WTC11 (cell line): ENCODE measurements around the gene NUP210. TPM values are rescaled to one million over a fixed set of nuclear protein-coding genes. Genes with fewer than 3 reads are reported as not detected.
A peak's percentile ranks its signal among the peaks of the same experiment; 100 is the strongest.

Experiments
- ATAC-seq: fragments of 200-7000 bp; cut with Tn5 transposase; 2 replicates; pipeline ENCODE4 v1.10.0; 2021; ENCODE audit warnings: mild to moderate bottlenecking, moderate library complexity
- CTCF ChIA-PET: fragments of 300-600 bp; sonication (Branson Sonifier 250); formaldehyde crosslinking; loops from one replicate; lab custom pipeline; 2021; ENCODE audit warnings: antibody characterized with exemption; lab: Charles Lee
- POLR2A ChIA-PET: fragments of 350-600 bp; sonication (Branson Sonifier 250); formaldehyde crosslinking; loops from one replicate; lab custom pipeline; 2021; ENCODE audit warnings: antibody characterized with exemption; lab: Charles Lee
- DNase-seq: peaks from one replicate; pipeline ENCODE4 v3.0.0; 2021; ENCODE audit warnings: low spot score
- H3K27ac Mint-ChIP-seq: 2 replicates; pipeline ENCODE4 v1.8.0; 2021; ENCODE audit warnings: mixed read lengths
- H3K27me3 Mint-ChIP-seq: 2 replicates; pipeline ENCODE4 v1.8.0; 2021; ENCODE audit warnings: low read depth, mild to moderate bottlenecking, moderate library complexity, mixed read lengths
- H3K36me3 Mint-ChIP-seq: 2 replicates; pipeline ENCODE4 v1.8.0; 2021; ENCODE audit warnings: mixed read lengths
- H3K4me1 Mint-ChIP-seq: 2 replicates; pipeline ENCODE4 v1.8.0; 2022; ENCODE audit warnings: mixed read lengths
- H3K4me3 Mint-ChIP-seq: 2 replicates; pipeline ENCODE4 v1.8.0; 2021; ENCODE audit warnings: mild to moderate bottlenecking, moderate library complexity, mixed read lengths
- H3K9me3 Mint-ChIP-seq: 2 replicates; pipeline ENCODE4 v1.8.0; 2021; ENCODE audit warnings: mixed read lengths
- ATF1 ChIP-seq: sonication (generic); formaldehyde crosslinking; IDR thresholded peaks from 2 replicates; pipeline ENCODE4 v1.8.1; 2023; ENCODE audit warnings: mild to moderate bottlenecking, moderate library complexity, missing genetic modification reagents
- ELF4 ChIP-seq: sonication (generic); formaldehyde crosslinking; IDR thresholded peaks from 2 replicates; pipeline ENCODE4 v1.8.1; 2022; ENCODE audit warnings: low read depth, mild to moderate bottlenecking, moderate library complexity, missing genetic modification reagents
- ERG ChIP-seq: fragments of 250-450 bp; sonication (Bioruptor Pico); IDR thresholded peaks from 2 replicates; pipeline ENCODE4 v1.8.0; 2021; ENCODE audit warnings: mild to moderate bottlenecking
- IRF2 ChIP-seq: sonication (generic); formaldehyde crosslinking; IDR thresholded peaks from 2 replicates; pipeline ENCODE4 v1.8.0; 2022; ENCODE audit warnings: low read depth, missing genetic modification reagents, borderline replicate concordance
- NR1H2 ChIP-seq: sonication (generic); formaldehyde crosslinking; IDR thresholded peaks from 2 replicates; pipeline ENCODE4 v1.9.0; 2021; ENCODE audit warnings: mild to moderate bottlenecking, moderate library complexity, missing genetic modification reagents
- OVOL2 ChIP-seq: fragments of 250-450 bp; sonication (Bioruptor Pico); IDR thresholded peaks from 2 replicates; pipeline ENCODE4 v1.9.0; 2021; ENCODE audit warnings: mild to moderate bottlenecking, borderline replicate concordance
- RORB ChIP-seq: fragments of 250-450 bp; sonication (Bioruptor Pico); IDR thresholded peaks from 2 replicates; pipeline ENCODE4 v1.9.0; 2021; ENCODE audit warnings: mild to moderate bottlenecking
- SMAD4 ChIP-seq: sonication (generic); formaldehyde crosslinking; IDR thresholded peaks from 2 replicates; pipeline ENCODE4 v1.8.0; 2022; ENCODE audit warnings: mild to moderate bottlenecking, missing genetic modification reagents
- SOX15 ChIP-seq: fragments of 250-450 bp; sonication (Bioruptor Pico); IDR thresholded peaks from 2 replicates; pipeline ENCODE4 v1.9.0; 2021; ENCODE audit warnings: mild to moderate bottlenecking
- SP1 ChIP-seq: sonication (generic); formaldehyde crosslinking; conservative IDR thresholded peaks from 2 replicates; pipeline ENCODE4 v1.8.1; 2022; ENCODE audit warnings: missing genetic modification reagents
- TCF7 ChIP-seq: sonication (generic); formaldehyde crosslinking; IDR thresholded peaks from 2 replicates; pipeline ENCODE4 v1.8.0; 2022; ENCODE audit warnings: mild to moderate bottlenecking, low read depth, missing genetic modification reagents, moderate library complexity
- ZNF232 ChIP-seq: sonication (generic); formaldehyde crosslinking; IDR thresholded peaks from 2 replicates; pipeline ENCODE4 v1.8.0; 2022; ENCODE audit warnings: mild to moderate bottlenecking, missing genetic modification reagents
- ZNF532 ChIP-seq: fragments of 250-450 bp; sonication (Bioruptor Pico); IDR thresholded peaks from 2 replicates; pipeline ENCODE4 v1.9.0; 2021; ENCODE audit warnings: mild to moderate bottlenecking, borderline replicate concordance
- total RNA-seq: library from RNA; stranded (reverse); gene quantifications from 3 replicates; pipeline ENCODE4 v1.2.3, GENCODE V29; 2021
- TF ChIP-seq, protein P1 (sequence below): sonication (generic); formaldehyde crosslinking; IDR thresholded peaks from 2 replicates; pipeline ENCODE4 v1.8.1; 2022; ENCODE audit warnings: low read depth, missing genetic modification reagents, borderline replicate concordance
- TF ChIP-seq, protein P2 (sequence below): fragments of 200-600 bp; IDR thresholded peaks from 2 replicates; pipeline ENCODE4 v1.8.0; 2022; ENCODE audit warnings: antibody characterized with exemption
- TF ChIP-seq, protein P3 (sequence below): sonication (generic); formaldehyde crosslinking; IDR thresholded peaks from 2 replicates; pipeline ENCODE4 v1.8.1; 2023; ENCODE audit warnings: mild to moderate bottlenecking, missing genetic modification reagents, moderate library complexity
- TF ChIP-seq, protein P4 (sequence below): fragments of 250-450 bp; sonication (Bioruptor Pico); IDR thresholded peaks from 2 replicates; pipeline ENCODE4 v1.9.0; 2021; ENCODE audit warnings: moderate library complexity, mild to moderate bottlenecking, inconsistent platforms, borderline replicate concordance
- TF ChIP-seq, protein P5 (sequence below): sonication (generic); formaldehyde crosslinking; conservative IDR thresholded peaks from 2 replicates; pipeline ENCODE4 v1.8.1; 2022; ENCODE audit warnings: mild to moderate bottlenecking, missing genetic modification reagents

NUP210 gene
- total RNA-seq, 1 experiment from 2014 or later: 59.2 TPM

- Mint-ChIP-seq H3K4me3 (no peak overlapping the region), H3K4me1 (peaks cover 40% of the 10 kb centered on the region), H3K36me3 (no peaks in the 10 kb centered on the region; the same call in 1 of the 2 replicates), H3K27ac (peak overlapping the region; percentile 93; the same call in 1 of the 2 replicates), H3K9me3 (no peaks in the 10 kb centered on the region), H3K27me3 (peaks cover 5% of the 10 kb centered on the region)
- DNase-seq (peak; percentile 62), ATAC-seq (peak; percentile 6; the same call in 1 of the 2 replicates)
- POLR2A ChIA-PET: no interaction called here
- TF ChIP-seq ELF4 (CRISPR knock-in tag) (no peak), OVOL2 (CRISPR knock-in tag) (no peak)
- TF ChIP-seq, protein P1, sequence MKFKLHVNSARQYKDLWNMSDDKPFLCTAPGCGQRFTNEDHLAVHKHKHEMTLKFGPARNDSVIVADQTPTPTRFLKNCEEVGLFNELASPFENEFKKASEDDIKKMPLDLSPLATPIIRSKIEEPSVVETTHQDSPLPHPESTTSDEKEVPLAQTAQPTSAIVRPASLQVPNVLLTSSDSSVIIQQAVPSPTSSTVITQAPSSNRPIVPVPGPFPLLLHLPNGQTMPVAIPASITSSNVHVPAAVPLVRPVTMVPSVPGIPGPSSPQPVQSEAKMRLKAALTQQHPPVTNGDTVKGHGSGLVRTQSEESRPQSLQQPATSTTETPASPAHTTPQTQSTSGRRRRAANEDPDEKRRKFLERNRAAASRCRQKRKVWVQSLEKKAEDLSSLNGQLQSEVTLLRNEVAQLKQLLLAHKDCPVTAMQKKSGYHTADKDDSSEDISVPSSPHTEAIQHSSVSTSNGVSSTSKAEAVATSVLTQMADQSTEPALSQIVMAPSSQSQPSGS: no peak
- TF ChIP-seq, protein P2, sequence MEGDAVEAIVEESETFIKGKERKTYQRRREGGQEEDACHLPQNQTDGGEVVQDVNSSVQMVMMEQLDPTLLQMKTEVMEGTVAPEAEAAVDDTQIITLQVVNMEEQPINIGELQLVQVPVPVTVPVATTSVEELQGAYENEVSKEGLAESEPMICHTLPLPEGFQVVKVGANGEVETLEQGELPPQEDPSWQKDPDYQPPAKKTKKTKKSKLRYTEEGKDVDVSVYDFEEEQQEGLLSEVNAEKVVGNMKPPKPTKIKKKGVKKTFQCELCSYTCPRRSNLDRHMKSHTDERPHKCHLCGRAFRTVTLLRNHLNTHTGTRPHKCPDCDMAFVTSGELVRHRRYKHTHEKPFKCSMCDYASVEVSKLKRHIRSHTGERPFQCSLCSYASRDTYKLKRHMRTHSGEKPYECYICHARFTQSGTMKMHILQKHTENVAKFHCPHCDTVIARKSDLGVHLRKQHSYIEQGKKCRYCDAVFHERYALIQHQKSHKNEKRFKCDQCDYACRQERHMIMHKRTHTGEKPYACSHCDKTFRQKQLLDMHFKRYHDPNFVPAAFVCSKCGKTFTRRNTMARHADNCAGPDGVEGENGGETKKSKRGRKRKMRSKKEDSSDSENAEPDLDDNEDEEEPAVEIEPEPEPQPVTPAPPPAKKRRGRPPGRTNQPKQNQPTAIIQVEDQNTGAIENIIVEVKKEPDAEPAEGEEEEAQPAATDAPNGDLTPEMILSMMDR: peak; percentile 59
- CTCF ChIA-PET: interaction anchor here (0.6 to 7.1 kb wide), 9 partner anchors 10 to 421 kb away, joined by 3 to 41 read pairs (median 6); no protein-coding TSS in a partner anchor
Measured at GRCh38 chr3:13415997-13416793, 3.9 kb downstream of the NUP210 start.

GRCh38 chr3:13415236-13415986 lies 4.7 kb downstream of the NUP210 start:
- H3K4me3 Mint-ChIP-seq: no peak overlapping the region
- no peaks in the 10 kb centered on the region for H3K9me3 Mint-ChIP-seq
- H3K27me3 Mint-ChIP-seq: no peaks in the 10 kb centered on the region
- POLR2A ChIA-PET: no interaction called here
- H3K27ac Mint-ChIP-seq: peak overlapping the region; percentile 84
- peaks cover 33% of the 10 kb centered on the region for H3K4me1 Mint-ChIP-seq
- TF ChIP-seq TCF7 (CRISPR knock-in tag) (no peak), ATF1 (CRISPR knock-in tag) (no peak), RORB (CRISPR knock-in tag) (no peak), SOX15 (CRISPR knock-in tag) (no peak), ZNF232 (no peak), ZNF532 (CRISPR knock-in tag) (no peak), SP1 (no peak), IRF2 (CRISPR knock-in tag) (no peak), ERG (no peak), NR1H2 (no peak), SMAD4 (CRISPR knock-in tag) (no peak)
- TF ChIP-seq, protein P3, sequence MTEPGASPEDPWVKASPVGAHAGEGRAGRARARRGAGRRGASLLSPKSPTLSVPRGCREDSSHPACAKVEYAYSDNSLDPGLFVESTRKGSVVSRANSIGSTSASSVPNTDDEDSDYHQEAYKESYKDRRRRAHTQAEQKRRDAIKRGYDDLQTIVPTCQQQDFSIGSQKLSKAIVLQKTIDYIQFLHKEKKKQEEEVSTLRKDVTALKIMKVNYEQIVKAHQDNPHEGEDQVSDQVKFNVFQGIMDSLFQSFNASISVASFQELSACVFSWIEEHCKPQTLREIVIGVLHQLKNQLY (CRISPR knock-in tag): no peak
- TF ChIP-seq, protein P4, sequence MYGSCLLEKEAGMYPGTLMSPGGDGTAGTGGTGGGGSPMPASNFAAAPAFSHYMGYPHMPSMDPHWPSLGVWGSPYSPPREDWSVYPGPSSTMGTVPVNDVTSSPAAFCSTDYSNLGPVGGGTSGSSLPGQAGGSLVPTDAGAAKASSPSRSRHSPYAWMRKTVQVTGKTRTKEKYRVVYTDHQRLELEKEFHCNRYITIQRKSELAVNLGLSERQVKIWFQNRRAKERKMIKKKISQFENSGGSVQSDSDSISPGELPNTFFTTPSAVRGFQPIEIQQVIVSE (CRISPR knock-in tag): no peak
- TF ChIP-seq, protein P5, sequence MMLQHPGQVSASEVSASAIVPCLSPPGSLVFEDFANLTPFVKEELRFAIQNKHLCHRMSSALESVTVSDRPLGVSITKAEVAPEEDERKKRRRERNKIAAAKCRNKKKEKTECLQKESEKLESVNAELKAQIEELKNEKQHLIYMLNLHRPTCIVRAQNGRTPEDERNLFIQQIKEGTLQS: no peak
- no peak for DNase-seq
- no peak for ATAC-seq
- no peaks in the 10 kb centered on the region; the same call in 1 of the 2 replicates for H3K36me3 Mint-ChIP-seq
- CTCF ChIA-PET: interaction anchor here (0.6 to 7.1 kb wide), 9 partner anchors 37 to 420 kb away, joined by 3 to 41 read pairs (median 6); no protein-coding TSS in a partner anchor
